ENCODE measurements around the gene TRAPPC12.

DNA sequence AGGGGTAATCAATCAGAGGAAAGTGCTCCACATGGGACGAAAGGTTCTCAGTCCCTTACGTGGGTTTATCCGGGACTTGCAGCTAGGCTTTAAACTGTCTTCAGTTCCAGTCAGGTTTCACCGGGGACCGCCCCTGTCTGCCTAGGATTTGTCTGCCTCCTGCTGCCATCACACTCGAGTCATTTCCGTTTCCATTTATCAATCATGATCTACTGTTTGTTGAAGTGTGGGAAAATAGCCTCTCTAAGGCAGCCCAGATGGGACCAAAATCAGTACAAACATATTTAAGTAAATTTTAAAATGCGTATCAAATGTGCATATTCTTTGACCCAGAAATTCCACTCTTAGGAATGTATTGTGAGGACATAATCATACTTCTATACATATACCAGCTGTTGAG is 10.5 kb downstream of the TRAPPC12 start:
- TF ChIP-seq, protein P1, sequence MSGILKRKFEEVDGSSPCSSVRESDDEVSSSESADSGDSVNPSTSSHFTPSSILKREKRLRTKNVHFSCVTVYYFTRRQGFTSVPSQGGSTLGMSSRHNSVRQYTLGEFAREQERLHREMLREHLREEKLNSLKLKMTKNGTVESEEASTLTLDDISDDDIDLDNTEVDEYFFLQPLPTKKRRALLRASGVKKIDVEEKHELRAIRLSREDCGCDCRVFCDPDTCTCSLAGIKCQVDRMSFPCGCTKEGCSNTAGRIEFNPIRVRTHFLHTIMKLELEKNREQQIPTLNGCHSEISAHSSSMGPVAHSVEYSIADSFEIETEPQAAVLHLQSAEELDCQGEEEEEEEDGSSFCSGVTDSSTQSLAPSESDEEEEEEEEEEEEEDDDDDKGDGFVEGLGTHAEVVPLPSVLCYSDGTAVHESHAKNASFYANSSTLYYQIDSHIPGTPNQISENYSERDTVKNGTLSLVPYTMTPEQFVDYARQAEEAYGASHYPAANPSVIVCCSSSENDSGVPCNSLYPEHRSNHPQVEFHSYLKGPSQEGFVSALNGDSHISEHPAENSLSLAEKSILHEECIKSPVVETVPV (CRISPR knock-in tag; IDR thresholded peaks at IDR 0.05), result no peak
- TF ChIP-seq, protein P2, sequence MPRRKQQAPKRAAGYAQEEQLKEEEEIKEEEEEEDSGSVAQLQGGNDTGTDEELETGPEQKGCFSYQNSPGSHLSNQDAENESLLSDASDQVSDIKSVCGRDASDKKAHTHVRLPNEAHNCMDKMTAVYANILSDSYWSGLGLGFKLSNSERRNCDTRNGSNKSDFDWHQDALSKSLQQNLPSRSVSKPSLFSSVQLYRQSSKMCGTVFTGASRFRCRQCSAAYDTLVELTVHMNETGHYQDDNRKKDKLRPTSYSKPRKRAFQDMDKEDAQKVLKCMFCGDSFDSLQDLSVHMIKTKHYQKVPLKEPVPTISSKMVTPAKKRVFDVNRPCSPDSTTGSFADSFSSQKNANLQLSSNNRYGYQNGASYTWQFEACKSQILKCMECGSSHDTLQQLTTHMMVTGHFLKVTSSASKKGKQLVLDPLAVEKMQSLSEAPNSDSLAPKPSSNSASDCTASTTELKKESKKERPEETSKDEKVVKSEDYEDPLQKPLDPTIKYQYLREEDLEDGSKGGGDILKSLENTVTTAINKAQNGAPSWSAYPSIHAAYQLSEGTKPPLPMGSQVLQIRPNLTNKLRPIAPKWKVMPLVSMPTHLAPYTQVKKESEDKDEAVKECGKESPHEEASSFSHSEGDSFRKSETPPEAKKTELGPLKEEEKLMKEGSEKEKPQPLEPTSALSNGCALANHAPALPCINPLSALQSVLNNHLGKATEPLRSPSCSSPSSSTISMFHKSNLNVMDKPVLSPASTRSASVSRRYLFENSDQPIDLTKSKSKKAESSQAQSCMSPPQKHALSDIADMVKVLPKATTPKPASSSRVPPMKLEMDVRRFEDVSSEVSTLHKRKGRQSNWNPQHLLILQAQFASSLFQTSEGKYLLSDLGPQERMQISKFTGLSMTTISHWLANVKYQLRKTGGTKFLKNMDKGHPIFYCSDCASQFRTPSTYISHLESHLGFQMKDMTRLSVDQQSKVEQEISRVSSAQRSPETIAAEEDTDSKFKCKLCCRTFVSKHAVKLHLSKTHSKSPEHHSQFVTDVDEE (CRISPR knock-in tag; IDR thresholded peaks at IDR 0.05), result no peak
- TF ChIP-seq, protein P3, sequence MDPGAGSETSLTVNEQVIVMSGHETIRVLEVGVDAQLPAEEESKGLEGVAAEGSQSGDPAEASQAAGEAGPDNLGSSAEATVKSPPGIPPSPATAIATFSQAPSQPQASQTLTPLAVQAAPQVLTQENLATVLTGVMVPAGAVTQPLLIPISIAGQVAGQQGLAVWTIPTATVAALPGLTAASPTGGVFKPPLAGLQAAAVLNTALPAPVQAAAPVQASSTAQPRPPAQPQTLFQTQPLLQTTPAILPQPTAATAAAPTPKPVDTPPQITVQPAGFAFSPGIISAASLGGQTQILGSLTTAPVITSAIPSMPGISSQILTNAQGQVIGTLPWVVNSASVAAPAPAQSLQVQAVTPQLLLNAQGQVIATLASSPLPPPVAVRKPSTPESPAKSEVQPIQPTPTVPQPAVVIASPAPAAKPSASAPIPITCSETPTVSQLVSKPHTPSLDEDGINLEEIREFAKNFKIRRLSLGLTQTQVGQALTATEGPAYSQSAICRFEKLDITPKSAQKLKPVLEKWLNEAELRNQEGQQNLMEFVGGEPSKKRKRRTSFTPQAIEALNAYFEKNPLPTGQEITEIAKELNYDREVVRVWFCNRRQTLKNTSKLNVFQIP (CRISPR knock-in tag; IDR thresholded peaks at IDR 0.05; ENCODE audit: borderline replicate concordance, low read depth), result no peak
- TF ChIP-seq ZFP3 (CRISPR knock-in tag; IDR thresholded peaks at IDR 0.05), result no peak
- TF ChIP-seq ISL1 (CRISPR knock-in tag; IDR thresholded peaks at IDR 0.05), result no peak
- no peak for TF ChIP-seq GLIS3 (CRISPR knock-in tag; IDR thresholded peaks at IDR 0.05)
- no peak for TF ChIP-seq ZNF70 (CRISPR knock-in tag; IDR thresholded peaks at IDR 0.05)
- no peak for TF ChIP-seq ZNF8 (CRISPR knock-in tag; IDR thresholded peaks at IDR 0.05)
- TF ChIP-seq TCF4 (CRISPR knock-in tag; IDR thresholded peaks at IDR 0.05; ENCODE audit: borderline replicate concordance), result no peak
- no peak for TF ChIP-seq PPARA (CRISPR knock-in tag; IDR thresholded peaks at IDR 0.05; ENCODE audit: borderline replicate concordance)
- TF ChIP-seq BACH2 (CRISPR knock-in tag; IDR thresholded peaks at IDR 0.05; ENCODE audit: borderline replicate concordance), result no peak
- no peak for TF ChIP-seq ZFP30 (CRISPR knock-in tag; IDR thresholded peaks at IDR 0.05)

All from SK-N-SH treated with all-trans-retinoic acid at 6 μM for 48 hours (cell line).